Smooth muscle cell (in vitro differentiated cells): ENCODE results near the gene ARMC3. TPM values are rescaled to one million over a fixed set of nuclear protein-coding genes. Genes with fewer than 3 reads are reported as not detected.

Source experiments
- DNase-seq: peaks from one replicate; lab custom pipeline; 2025; ENCODE audit not compliant: unreplicated experiment; lab: John Stamatoyannopoulos, UW
- H2AFZ ChIP-seq: fragments of 200-600 bp; sonication (generic); 2 replicates; pipeline ENCODE4 v1.6.0; 2016; ENCODE audit warnings: antibody characterized with exemption, low read depth, mild to moderate bottlenecking
- H3F3A ChIP-seq: fragments of 200-600 bp; sonication (generic); 2 replicates; pipeline ENCODE4 v1.6.0; 2017; ENCODE audit warnings: antibody characterized with exemption, low read depth
- H3K27ac ChIP-seq: fragments of 200-600 bp; sonication (generic); 2 replicates; pipeline ENCODE4 v1.5.1; 2016; ENCODE audit warnings: low read depth, mild to moderate bottlenecking
- H3K27me3 ChIP-seq: fragments of 200-600 bp; sonication (generic); 2 replicates; pipeline ENCODE4 v1.6.1; 2016; ENCODE audit warnings: low read depth, mild to moderate bottlenecking
- H3K36me3 ChIP-seq: fragments of 200-600 bp; sonication (generic); 2 replicates; pipeline ENCODE4 v1.5.1; 2016; ENCODE audit warnings: low read depth
- H3K4me1 ChIP-seq: fragments of 200-600 bp; sonication (generic); 2 replicates; pipeline ENCODE4 v1.5.1; 2016; ENCODE audit warnings: low read depth
- H3K4me2 ChIP-seq: fragments of 200-600 bp; sonication (generic); 2 replicates; pipeline ENCODE4 v1.6.0; 2016; ENCODE audit warnings: mild to moderate bottlenecking
- H3K4me3 ChIP-seq: fragments of 200-600 bp; sonication (generic); 2 replicates; pipeline ENCODE4 v1.5.1; 2016; ENCODE audit warnings: mild to moderate bottlenecking
- H3K79me2 ChIP-seq: fragments of 200-600 bp; sonication (generic); 2 replicates; pipeline ENCODE4 v1.6.0; 2016; ENCODE audit warnings: low read depth, mild to moderate bottlenecking
- H3K9ac ChIP-seq: fragments of 200-600 bp; sonication (generic); 2 replicates; pipeline ENCODE4 v1.6.0; 2016; ENCODE audit warnings: low read depth
- H3K9me3 ChIP-seq: fragments of 200-600 bp; sonication (generic); replicated peaks from 2 replicates; pipeline ENCODE4 v1.5.1; 2016; ENCODE audit warnings: low read depth
- H4K20me1 ChIP-seq: fragments of 200-600 bp; sonication (generic); 2 replicates; pipeline ENCODE4 v1.6.0; 2016; ENCODE audit warnings: low read depth
- WGBS: methylation state at CpG from one replicate; pipeline ENCODE4 v1.1.7; 2016; ENCODE audit warnings: low lambda C conversion rate; 5-methylcytosine and 5-hydroxymethylcytosine counted together
- polyA plus RNA-seq: library from polyadenylated mRNA; unstranded; fragments of >200 nt; fragmentation: Nextera tagmentation; extraction: Ambion mirVana; gene quantifications from 2 replicates; pipeline ENCODE4 v1.2.1, GENCODE V29; 2016
- total RNA-seq: library from RNA; depleted of rRNA; stranded (reverse); fragments of >200 nt; gene quantifications from 2 replicates; pipeline ENCODE4 v1.2.3, GENCODE V29; 2014
- TF ChIP-seq, protein P1 (sequence below): fragments of 200-600 bp; sonication (generic); IDR thresholded peaks from 2 replicates; pipeline ENCODE4 v1.5.1; 2017; ENCODE audit warnings: borderline replicate concordance, mild to moderate bottlenecking, antibody characterized with exemption; ENCODE audit not compliant: insufficient read depth, poor library complexity, severe bottlenecking

The ARMC3 gene
- total and polyA plus RNA-seq, 2 experiments from 2014 or later, result 0.46 TPM; not detected in 1

DNA sequence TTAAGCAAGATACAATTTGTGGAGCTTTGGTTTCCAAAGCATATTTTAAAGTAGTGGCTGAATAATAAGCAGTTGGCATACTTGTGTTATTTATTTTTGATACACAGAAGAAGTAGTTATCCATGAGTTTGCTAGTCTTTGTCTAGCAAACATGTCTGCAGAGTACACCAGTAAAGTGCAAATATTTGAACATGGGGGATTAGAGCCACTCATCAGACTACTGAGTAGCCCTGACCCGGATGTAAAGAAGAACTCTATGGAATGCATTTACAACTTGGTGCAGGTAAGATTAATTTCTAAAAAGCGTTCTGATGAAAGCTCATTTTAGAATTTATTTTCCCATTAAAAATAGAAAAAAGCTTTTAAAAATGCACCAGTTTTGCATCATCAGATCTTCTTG, 31.4 kb downstream of the ARMC3 start:
- Histone ChIP-seq H3F3A (no peaks in the 10 kb centered on the region), H3K36me3 (no peaks in the 10 kb centered on the region), H3K4me1 (no peaks in the 10 kb centered on the region), H3K79me2 (no peaks in the 10 kb centered on the region), H4K20me1 (no peaks in the 10 kb centered on the region), H3K9me3 (no peaks in the 10 kb centered on the region), H3K4me2 (no peak overlapping the region), H3K27ac (no peak overlapping the region), H3K9ac (no peak overlapping the region), H2AFZ (no peak overlapping the region), H3K27me3 (no peaks in the 10 kb centered on the region), H3K4me3 (no peak overlapping the region)
- TF ChIP-seq, protein P1, sequence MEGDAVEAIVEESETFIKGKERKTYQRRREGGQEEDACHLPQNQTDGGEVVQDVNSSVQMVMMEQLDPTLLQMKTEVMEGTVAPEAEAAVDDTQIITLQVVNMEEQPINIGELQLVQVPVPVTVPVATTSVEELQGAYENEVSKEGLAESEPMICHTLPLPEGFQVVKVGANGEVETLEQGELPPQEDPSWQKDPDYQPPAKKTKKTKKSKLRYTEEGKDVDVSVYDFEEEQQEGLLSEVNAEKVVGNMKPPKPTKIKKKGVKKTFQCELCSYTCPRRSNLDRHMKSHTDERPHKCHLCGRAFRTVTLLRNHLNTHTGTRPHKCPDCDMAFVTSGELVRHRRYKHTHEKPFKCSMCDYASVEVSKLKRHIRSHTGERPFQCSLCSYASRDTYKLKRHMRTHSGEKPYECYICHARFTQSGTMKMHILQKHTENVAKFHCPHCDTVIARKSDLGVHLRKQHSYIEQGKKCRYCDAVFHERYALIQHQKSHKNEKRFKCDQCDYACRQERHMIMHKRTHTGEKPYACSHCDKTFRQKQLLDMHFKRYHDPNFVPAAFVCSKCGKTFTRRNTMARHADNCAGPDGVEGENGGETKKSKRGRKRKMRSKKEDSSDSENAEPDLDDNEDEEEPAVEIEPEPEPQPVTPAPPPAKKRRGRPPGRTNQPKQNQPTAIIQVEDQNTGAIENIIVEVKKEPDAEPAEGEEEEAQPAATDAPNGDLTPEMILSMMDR, result no peak
- no peak for DNase-seq
- 89% methylated on average over 2 of the region's 2 CpGs for WGBS

DNA sequence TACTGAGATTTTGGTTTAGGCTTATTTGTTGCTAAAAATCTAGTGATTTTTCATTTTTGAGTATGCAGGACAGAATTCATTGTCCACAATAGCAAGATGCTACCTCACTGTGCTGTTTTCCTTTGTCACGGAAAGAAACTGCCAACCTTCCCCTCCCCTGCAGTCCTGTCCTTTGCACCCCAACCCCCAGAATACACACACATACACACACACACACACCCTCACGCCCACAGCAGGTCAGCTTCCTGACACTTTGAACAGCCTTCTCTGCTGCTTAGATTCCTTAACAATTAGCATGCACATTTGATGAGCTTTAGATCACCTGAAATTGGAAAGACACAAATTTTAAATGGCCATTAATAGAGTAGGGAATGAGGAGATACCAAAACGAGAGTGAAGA, 32.1 kb downstream of the ARMC3 start:
- no peak overlapping the region for H3K9ac ChIP-seq
- H3K27ac ChIP-seq, result no peak overlapping the region
- no peak for DNase-seq
- H4K20me1 ChIP-seq, result no peaks in the 10 kb centered on the region
- no peak overlapping the region for H2AFZ ChIP-seq
- no peak overlapping the region for H3K4me2 ChIP-seq
- H3K79me2 ChIP-seq, result no peaks in the 10 kb centered on the region
- H3K4me1 ChIP-seq, result no peaks in the 10 kb centered on the region
- H3K27me3 ChIP-seq, result no peaks in the 10 kb centered on the region
- no peak overlapping the region for H3K4me3 ChIP-seq
- no peaks in the 10 kb centered on the region for H3K9me3 ChIP-seq
- H3K36me3 ChIP-seq, result no peaks in the 10 kb centered on the region
- no peaks in the 10 kb centered on the region for H3F3A ChIP-seq
- 76% methylated on average over 3 of the region's 3 CpGs for WGBS
- TF ChIP-seq, protein P1, result no peak

DNA sequence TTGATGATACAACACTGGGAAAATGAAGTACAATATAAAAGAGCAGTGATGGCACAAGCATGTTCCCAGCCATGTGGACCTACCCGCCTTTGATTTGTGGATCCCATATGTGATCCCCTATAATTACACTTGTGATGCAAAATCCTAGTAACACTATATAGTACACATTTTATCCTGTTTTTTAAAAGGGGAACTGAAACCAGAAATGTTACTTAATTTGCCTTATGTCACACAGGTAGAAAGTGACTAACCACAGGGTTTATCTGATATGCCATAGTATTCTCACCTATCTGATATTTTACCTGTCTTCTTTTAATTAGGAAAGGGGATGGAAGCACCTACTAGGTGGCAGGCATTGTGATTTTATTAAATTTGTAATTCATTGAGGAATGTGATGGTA, 35.0 kb downstream of the ARMC3 start:
- WGBS, result 89% methylated on average over 1 of the region's 1 CpG
- no peak for DNase-seq

DNA sequence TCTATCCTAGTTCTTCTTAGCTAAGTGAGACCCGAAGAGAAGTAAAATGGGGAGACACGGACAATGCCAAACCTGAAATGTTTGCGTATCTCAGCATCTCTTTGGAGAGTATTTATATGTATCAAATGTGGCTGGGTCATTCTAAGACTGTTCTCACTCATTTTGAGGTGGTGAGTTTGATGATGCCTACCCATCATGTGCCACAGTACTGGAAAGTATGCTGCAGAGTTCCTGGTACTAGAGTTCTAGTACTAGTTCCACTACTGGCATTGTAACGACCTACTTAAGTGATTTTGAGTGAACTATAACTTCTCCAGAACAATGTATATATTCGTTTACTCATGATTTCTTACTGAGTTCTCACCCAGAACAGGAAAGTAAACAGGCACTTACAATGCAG, 41.9 kb downstream of the ARMC3 start:
- H3K9me3 ChIP-seq, result no peaks in the 10 kb centered on the region
- H3K36me3 ChIP-seq, result no peaks in the 10 kb centered on the region
- H3K9ac ChIP-seq, result no peak overlapping the region
- no peak for DNase-seq
- TF ChIP-seq, protein P1, result no peak
- H3K27me3 ChIP-seq, result no peaks in the 10 kb centered on the region
- no peak overlapping the region for H2AFZ ChIP-seq
- H3F3A ChIP-seq, result no peaks in the 10 kb centered on the region
- H4K20me1 ChIP-seq, result no peaks in the 10 kb centered on the region
- WGBS, result 82% methylated on average over 5 of the region's 5 CpGs
- H3K79me2 ChIP-seq, result no peaks in the 10 kb centered on the region
- H3K4me3 ChIP-seq, result no peak overlapping the region
- H3K4me1 ChIP-seq, result no peaks in the 10 kb centered on the region
- H3K4me2 ChIP-seq, result no peak overlapping the region
- H3K27ac ChIP-seq, result no peak overlapping the region

More for the DNA sequence above, 35.0 kb downstream of the ARMC3 start:
- H3K79me2 ChIP-seq, result no peaks in the 10 kb centered on the region
- no peaks in the 10 kb centered on the region for H3F3A ChIP-seq
- no peaks in the 10 kb centered on the region for H3K27me3 ChIP-seq
- H3K27ac ChIP-seq, result no peak overlapping the region
- no peak overlapping the region for H3K9ac ChIP-seq
- H2AFZ ChIP-seq, result no peak overlapping the region
- no peaks in the 10 kb centered on the region for H3K36me3 ChIP-seq
- no peaks in the 10 kb centered on the region for H3K9me3 ChIP-seq
- H3K4me3 ChIP-seq, result no peak overlapping the region
- H3K4me2 ChIP-seq, result no peak overlapping the region
- no peaks in the 10 kb centered on the region for H3K4me1 ChIP-seq
- no peaks in the 10 kb centered on the region for H4K20me1 ChIP-seq
- TF ChIP-seq, protein P1, result no peak
